Renal cortex interstitium (tissue), 11 donors: ENCODE results near the gene GPRC5C. TPM values are rescaled to one million over a fixed set of nuclear protein-coding genes. Genes with fewer than 3 reads are reported as not detected.

ENCODE experiments used
- DNase-seq, 11 donors: peaks; one replicate each; pipeline ENCODE4 v3.0.0-alpha.2; 2013; ENCODE audit warnings: low read depth in 9 of 11, low spot score in 4 of 11; ENCODE audit errors: extremely low read depth in 1 of 11
- polyA plus RNA-seq, 3 donors: library from polyadenylated mRNA; unstranded; fragments of 120-200 nt; gene quantifications; one replicate each; pipeline ENCODE4 v1.2.1, GENCODE V29; 2013; ENCODE audit not compliant: insufficient read length in 3 of 3

Gene GPRC5C
- polyA plus RNA-seq, 3 donors = 86.9 to 134 (median 115) TPM

GRCh38 chr17:74445158-74445557 is 13.3 kb downstream of the GPRC5C start:
- DNase-seq = no peak

GRCh38 chr17:74446551-74447500 is 14.9 kb downstream of the GPRC5C start:
- DNase-seq = no peak

- DNase-seq = no peak
Observed at GRCh38 chr17:74447628-74448159, 15.8 kb downstream of the GPRC5C start.

- no peak for DNase-seq
Observed at GRCh38 chr17:74448756-74449155, 16.9 kb downstream of the GPRC5C start.

GRCh38 chr17:74449306-74449705 is 17.4 kb downstream of the GPRC5C start:
- no peak for DNase-seq

- no peak for DNase-seq
Observed at GRCh38 chr17:74449773-74450172, 17.9 kb downstream of the GPRC5C start.

- no peak for DNase-seq
Observed at GRCh38 chr17:74450231-74450630, 18.3 kb downstream of the GPRC5C start.

GRCh38 chr17:74450925-74451403 is 19.1 kb downstream of the GPRC5C start:
- DNase-seq = no peak

GRCh38 chr17:74451557-74451956 is 19.7 kb downstream of the GPRC5C start:
- DNase-seq = no peak

GRCh38 chr17:74452033-74452840 is 20.3 kb downstream of the GPRC5C start:
- no peak for DNase-seq

GRCh38 chr17:74452841-74453661 is 21.2 kb downstream of the GPRC5C start:
- no peak for DNase-seq

- peak in 1 of 11 donors; percentile 89 for DNase-seq
Observed at GRCh38 chr17:74453665-74454196, 21.8 kb downstream of the GPRC5C start.

GRCh38 chr17:74454197-74455024 is 22.5 kb downstream of the GPRC5C start:
- DNase-seq = peak in 7 of 11 donors; percentile 83 to 91 (median 88)

GRCh38 chr17:74455025-74455545 is 23.2 kb downstream of the GPRC5C start:
- DNase-seq = no peak

GRCh38 chr17:74455821-74456220 is 23.9 kb downstream of the GPRC5C start:
- DNase-seq = no peak

- DNase-seq = peak in 3 of 11 donors; percentile 64 to 70 (median 68)
Observed at GRCh38 chr17:74457146-74457819, 25.4 kb downstream of the GPRC5C start.

GRCh38 chr17:74457820-74458166 is 25.9 kb downstream of the GPRC5C start:
- no peak for DNase-seq
